Panc1 (cell line): Measurements from ENCODE around the gene EFNA5. TPM values are rescaled to one million over a fixed set of nuclear protein-coding genes. Genes with fewer than 3 reads are reported as not detected.

ENCODE experiments used
- ATAC-seq: fragments of 200-7000 bp; cut with Tn5 transposase; 2 replicates; pipeline ENCODE4 v1.9.1; 2020; ENCODE audit warnings: mild to moderate bottlenecking, moderate library complexity
- BruUV-seq: library from RNA; stranded (reverse); fragments of 400-500 nt; replicated peaks from 2 replicates; lab custom pipeline; 2021; lab: Mats Ljungman, UMichigan
- CTCF ChIA-PET: fragments of 300-600 bp; sonication (Branson Sonifier 250); formaldehyde crosslinking; loops from one replicate; lab custom pipeline; 2022; ENCODE audit warnings: antibody characterized with exemption; lab: Charles Lee
- POLR2A ChIA-PET: fragments of 300-600 bp; sonication (Branson Sonifier 250); formaldehyde crosslinking; loops from one replicate; lab custom pipeline; 2022; ENCODE audit warnings: antibody characterized with exemption; lab: Charles Lee
- DNase-seq: peaks from one replicate; pipeline ENCODE4 v3.0.0-alpha.2; 2010; ENCODE audit warnings: low read depth, low spot score
- H3K27ac ChIP-seq: 2 replicates; pipeline ENCODE4 v1.5.1; 2011; ENCODE audit warnings: mild to moderate bottlenecking, low read length, inconsistent platforms
- H3K27me3 ChIP-seq: fragments of 200-500 bp; sonication (Bioruptor generic); 2 replicates; pipeline ENCODE4 v1.6.0; 2014; ENCODE audit warnings: low read length, inconsistent platforms; ENCODE audit not compliant: control insufficient read depth, insufficient read depth
- H3K36me3 ChIP-seq: fragments of 200-500 bp; sonication (Bioruptor generic); 2 replicates; pipeline ENCODE4 v1.5.1; 2014; ENCODE audit warnings: inconsistent platforms, mild to moderate bottlenecking, low read length, moderate library complexity; ENCODE audit not compliant: control insufficient read depth, insufficient read depth
- H3K4me1 ChIP-seq: 2 replicates; pipeline ENCODE4 v1.5.1; 2011; ENCODE audit warnings: inconsistent platforms, mild to moderate bottlenecking, low read length, moderate library complexity; ENCODE audit not compliant: control insufficient read depth, insufficient read depth
- H3K4me3 ChIP-seq, 2 experiments: 2 replicates each; pipeline ENCODE4 v1.5.1; 2011 to 2012; ENCODE audit warnings: low read depth in 2 of 2, low read length in 2 of 2, mild to moderate bottlenecking in 2 of 2, inconsistent platforms in 1 of 2, moderate library complexity in 1 of 2
- H3K9me3 ChIP-seq: fragments of 200-500 bp; sonication (Bioruptor generic); 2 replicates; pipeline ENCODE4 v1.5.1; 2014; ENCODE audit warnings: low read depth, mild to moderate bottlenecking, inconsistent platforms, low read length, moderate library complexity; ENCODE audit not compliant: control insufficient read depth, insufficient read depth
- CTCF ChIP-seq: fragments of 450-650 bp; IDR thresholded peaks from 2 replicates; pipeline ENCODE4 v1.5.1; 2017; ENCODE audit warnings: mild to moderate bottlenecking
- POLR2AphosphoS5 ChIP-seq: IDR thresholded peaks from 2 replicates; pipeline ENCODE4 v1.6.1; 2012; ENCODE audit warnings: mild to moderate bottlenecking, low read depth, low read length, moderate library complexity
- REST ChIP-seq, 2 experiments: IDR thresholded peaks; 2 replicates each; pipeline ENCODE4 v1.6.1; 2011 to 2012; ENCODE audit warnings: low read depth in 2 of 2, control low read depth in 1 of 2, low read length in 1 of 2, mild to moderate bottlenecking in 1 of 2, moderate library complexity in 1 of 2; ENCODE audit not compliant: insufficient read depth in 1 of 2
- SIN3A ChIP-seq: IDR thresholded peaks from 2 replicates; pipeline ENCODE4 v1.6.1; 2012; ENCODE audit warnings: low read depth, mild to moderate bottlenecking, low read length, moderate library complexity, borderline replicate concordance; ENCODE audit not compliant: insufficient read depth
- TCF7L2 ChIP-seq: IDR thresholded peaks from 2 replicates; pipeline ENCODE4 v1.6.1; 2011; ENCODE audit warnings: mild to moderate bottlenecking, low read depth, low read length, inconsistent platforms
- in situ Hi-C: cut with HindIII; loops from 2 replicates; pipeline ENCODE4 v1.10.0; 2016; ENCODE audit warnings: low sequenced_read_pairs, low pct_unique_long_range_greater_than_20kb
- intact Hi-C: fragments of 100-400 bp; cut with micrococcal nuclease; formaldehyde crosslinking; loops from one replicate; pipeline ENCODE4 v1.10.0; 2022; ENCODE audit not compliant: unreplicated experiment
- total RNA-seq: library from RNA; stranded (reverse); gene quantifications from one replicate; pipeline ENCODE4 v1.2.1, GENCODE V29; 2021; ENCODE audit not compliant: unreplicated experiment

EFNA5 gene
- total RNA-seq, 1 experiment from 2014 or later, result 30.5 TPM

GRCh38 chr5:107413754-107414153, 257.0 kb downstream of the EFNA5 start:
- POLR2A ChIA-PET, result no interaction called here
- in situ Hi-C loops, result no loop called here
- TF ChIP-seq SIN3A (no peak), POLR2AphosphoS5 (no peak), TCF7L2 (no peak), CTCF (no peak), REST (IDR thresholded peaks at IDR 0.05; ENCODE audit: insufficient read depth in 1 of 2, low read depth in 2 of 2, low read length in 1 of 2) (no peak)
- ATAC-seq (no peak), DNase-seq (no peak)
- intact Hi-C loops, result loop anchor here (10.0 kb wide), 1 partner anchor 149 kb away; no protein-coding TSS in a partner anchor
- Histone ChIP-seq H3K4me3 (no peak overlapping the region), H3K4me1 (no peaks in the 10 kb centered on the region), H3K9me3 (no peaks in the 10 kb centered on the region; the same call in 1 of the 2 replicates), H3K27ac (no peak overlapping the region), H3K36me3 (peaks cover 2% of the 10 kb centered on the region; the same call in 1 of the 2 replicates), H3K27me3 (no peaks in the 10 kb centered on the region)
- BruUV-seq, result no TSS peak
- CTCF ChIA-PET, result no interaction called here

- CTCF ChIA-PET, result no interaction called here
- POLR2A ChIA-PET, result interaction anchor here (0.6 kb wide), 1 partner anchor 14 kb away, joined by 6 read pairs; no protein-coding TSS in a partner anchor
These were observed 262.2 kb downstream of the EFNA5 start for GRCh38 chr5:107408564-107408963.

More at GRCh38 chr5:107408564-107408963, 262.2 kb downstream of the EFNA5 start:
- H3K27me3 ChIP-seq, result no peaks in the 10 kb centered on the region
- no TSS peak for BruUV-seq
- in situ Hi-C loops (no loop called here), intact Hi-C loops (no loop called here)
- H3K9me3 ChIP-seq, result no peaks in the 10 kb centered on the region; the same call in 1 of the 2 replicates
- H3K27ac ChIP-seq, result no peak overlapping the region
- no peak for ATAC-seq
- H3K4me3 ChIP-seq, result no peak overlapping the region
- no peaks in the 10 kb centered on the region for H3K36me3 ChIP-seq
- DNase-seq, result no peak
- TF ChIP-seq TCF7L2, result no peak
- TF ChIP-seq POLR2AphosphoS5, result no peak
- TF ChIP-seq CTCF, result no peak
- no peak for TF ChIP-seq SIN3A
- no peaks in the 10 kb centered on the region for H3K4me1 ChIP-seq
